ENCODE measurements around the gene FAM200A.

FAM200A gene

GRCh38 chr7:99559175-99559915 lies 7.4 kb upstream of the FAM200A start (continued):
- 0 out of 2 replicates have a peak, but pooled peaks have one; percentile 18 for TF ChIP-seq ZNF600 (tag by site-specific recombination; IDR thresholded peaks at IDR 0.05)
- TF ChIP-seq ZNF184 (tag by site-specific recombination; IDR thresholded peaks at IDR 0.05) = no peak
- no peak for TF ChIP-seq ZNF280D (tag by site-specific recombination; IDR thresholded peaks at IDR 0.05)
- TF ChIP-seq ZNF654 (tag by site-specific recombination; IDR thresholded peaks at IDR 0.05; ENCODE audit: low read depth) = no peak
- TF ChIP-seq ZNF629 (tag by site-specific recombination; IDR thresholded peaks at IDR 0.05) = 0 out of 2 replicates have a peak, but pooled peaks have one; percentile 10

GRCh38 chr7:99558306-99559174 lies 6.6 kb upstream of the FAM200A start, which contains the start of gene ZNF655:
Gene ZNF655, plus strand, starts transcription at chr7:99558642. Its CDS starts 1,918 bp downstream, at chr7:99560560.
- Histone ChIP-seq H3K9me3 (ENCODE audit: control insufficient read depth, insufficient read depth, low read depth, low read length) (no peaks in the 10 kb centered on the region), H3K4me1 (ENCODE audit: control insufficient read depth, insufficient read depth, low read length) (peaks cover 7% of the 10 kb centered on the region), H3K4me3 (ENCODE audit: low read depth, low read length) (peak within 1 kb of the TSS; percentile 93), H3K27ac (ENCODE audit: extremely low read depth, low read depth, low read length) (peak within 1 kb of the TSS; percentile 90), H3K36me3 (ENCODE audit: control insufficient read depth in 2 of 2, insufficient read depth in 1 of 2, low read length in 2 of 2) (peaks cover 39 to 61% of the 10 kb centered on the region in 2 experiments)
- ChIA-PET POLR2A (interaction anchor here (0.5 to 3.4 kb wide), 16 partner anchors 8 to 361 kb away, joined by 3 to 26 read pairs (median 5); partner anchors contain the start of genes BUD31, CPSF4, PDAP1 and PTCD1), CTCF (no interaction called here)
- TF ChIP-seq PRDM4 (tag by site-specific recombination; IDR thresholded peaks at IDR 0.05) = 0 out of 2 replicates have a peak, but pooled peaks have one; percentile 15
- TF ChIP-seq OVOL3 (tag by site-specific recombination; IDR thresholded peaks at IDR 0.05) = 0 out of 2 replicates have a peak, but pooled peaks have one; percentile 7
- 0 out of 2 replicates have a peak, but pooled peaks have one; percentile 30 for TF ChIP-seq ZSCAN23 (tag by site-specific recombination; IDR thresholded peaks at IDR 0.05)
- peak; percentile 39; the same call in 1 of the 2 replicates for TF ChIP-seq SP7 (tag by site-specific recombination; IDR thresholded peaks at IDR 0.05)
- peak; percentile 48 for TF ChIP-seq ZNF324 (tag by site-specific recombination; IDR thresholded peaks at IDR 0.05)
- no peak for TF ChIP-seq ATF2 (tag by site-specific recombination; IDR thresholded peaks at IDR 0.05; ENCODE audit: low read depth)
- 0 out of 2 replicates have a peak, but pooled peaks have one; percentile 15 for TF ChIP-seq ZNF223 (tag by site-specific recombination; IDR thresholded peaks at IDR 0.05)
- TF ChIP-seq ZFP37 (tag by site-specific recombination; IDR thresholded peaks at IDR 0.05) = no peak; the same call in 1 of the 2 replicates
- no peak for TF ChIP-seq ZNF529 (tag by site-specific recombination; IDR thresholded peaks at IDR 0.05; ENCODE audit: insufficient replicate concordance)
- no peak for TF ChIP-seq TCF7L2 (IDR thresholded peaks at IDR 0.05; ENCODE audit: borderline replicate concordance, low read depth, low read length)
- peak; percentile 95 for TF ChIP-seq PATZ1 (tag by site-specific recombination; IDR thresholded peaks at IDR 0.05)
- TF ChIP-seq, protein P1, sequence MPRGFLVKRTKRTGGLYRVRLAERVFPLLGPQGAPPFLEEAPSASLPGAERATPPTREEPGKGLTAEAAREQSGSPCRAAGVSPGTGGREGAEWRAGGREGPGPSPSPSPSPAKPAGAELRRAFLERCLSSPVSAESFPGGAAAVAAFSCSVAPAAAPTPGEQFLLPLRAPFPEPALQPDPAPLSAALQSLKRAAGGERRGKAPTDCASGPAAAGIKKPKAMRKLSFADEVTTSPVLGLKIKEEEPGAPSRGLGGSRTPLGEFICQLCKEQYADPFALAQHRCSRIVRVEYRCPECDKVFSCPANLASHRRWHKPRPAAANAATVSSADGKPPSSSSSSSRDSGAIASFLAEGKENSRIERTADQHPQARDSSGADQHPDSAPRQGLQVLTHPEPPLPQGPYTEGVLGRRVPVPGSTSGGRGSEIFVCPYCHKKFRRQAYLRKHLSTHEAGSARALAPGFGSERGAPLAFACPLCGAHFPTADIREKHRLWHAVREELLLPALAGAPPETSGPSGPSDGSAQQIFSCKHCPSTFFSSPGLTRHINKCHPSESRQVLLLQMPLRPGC (tag by site-specific recombination; IDR thresholded peaks at IDR 0.05) = no peak
- peak; percentile 79 for TF ChIP-seq ZNF394 (tag by site-specific recombination; IDR thresholded peaks at IDR 0.05; ENCODE audit: borderline replicate concordance)
- TF ChIP-seq ZBTB6 (tag by site-specific recombination; IDR thresholded peaks at IDR 0.05) = no peak
- TF ChIP-seq ZBTB20 (tag by site-specific recombination; IDR thresholded peaks at IDR 0.05) = peak; percentile 99
- TF ChIP-seq ZNF629 (tag by site-specific recombination; IDR thresholded peaks at IDR 0.05) = peak; percentile 69
